GM18499 (cell line): ENCODE measurements around the gene NUP85.
"Not testable (repeated sequence)": the region's sequence is repeated elsewhere in the genome, so short reads cannot be mapped to it uniquely, and the experiment has no call there.

Experiments used
- ATAC-seq: cut with Tn5 transposase; IDR thresholded peaks from one replicate; pipeline ENCODE4 v1.9.1; 2021; ENCODE audit warnings: moderate number of reproducible peaks; ENCODE audit not compliant: insufficient read depth, unreplicated experiment

The NUP85 gene

GRCh38 chr17:75239778-75240393 is 34.4 kb downstream of the NUP85 start:
- ATAC-seq = no peak

GRCh38 chr17:75240394-75241142 is 35.1 kb downstream of the NUP85 start:
- ATAC-seq = no peak

GRCh38 chr17:75241143-75241430 is 35.6 kb downstream of the NUP85 start:
- ATAC-seq = no peak

GRCh38 chr17:75241502-75241901 is 36.0 kb downstream of the NUP85 start:
- ATAC-seq = no peak

GRCh38 chr17:75241996-75242460 is 36.5 kb downstream of the NUP85 start:
- no peak for ATAC-seq

GRCh38 chr17:75242461-75243042 is 37.1 kb downstream of the NUP85 start:
- ATAC-seq = no peak

GRCh38 chr17:75244133-75244866 is 38.8 kb downstream of the NUP85 start:
- no peak for ATAC-seq

- no peak for ATAC-seq
Observed at GRCh38 chr17:75245011-75245410, 39.5 kb downstream of the NUP85 start.

GRCh38 chr17:75246404-75246803 is 40.9 kb downstream of the NUP85 start:
- ATAC-seq = no peak

GRCh38 chr17:75249564-75249963 is 44.1 kb downstream of the NUP85 start:
- ATAC-seq = no peak

GRCh38 chr17:75250009-75250471 is 44.6 kb downstream of the NUP85 start:
- peak; percentile 72 for ATAC-seq

GRCh38 chr17:75252039-75252816 is 46.7 kb downstream of the NUP85 start:
- ATAC-seq = no peak

GRCh38 chr17:75255954-75256698 is 50.6 kb downstream of the NUP85 start:
- ATAC-seq = not testable (repeated sequence)

- ATAC-seq = not testable (repeated sequence)
Observed at GRCh38 chr17:75257228-75257627, 51.7 kb downstream of the NUP85 start.

GRCh38 chr17:75260641-75261335 is 55.3 kb downstream of the NUP85 start:
- no peak for ATAC-seq

GRCh38 chr17:75261336-75262111 is 56.0 kb downstream of the NUP85 start, which contains the start of the genes GGA3 and MRPS7:
TSS of gene GGA3 (minus strand) at chr17:75261606. CDS start at chr17:75261587, 19 bp downstream.
TSS of gene MRPS7 (plus strand) at chr17:75261879. CDS start at chr17:75261901, 22 bp downstream.
- no peak for ATAC-seq

- no peak for ATAC-seq
Observed at GRCh38 chr17:75262112-75262606, 56.7 kb downstream of the NUP85 start.

- no peak for ATAC-seq
Observed at GRCh38 chr17:75263055-75263454, 57.6 kb downstream of the NUP85 start.
